H9 (cell line): Measurements from ENCODE around the gene PTBP3. TPM values are rescaled to one million over a fixed set of nuclear protein-coding genes. Genes with fewer than 3 reads are reported as not detected.

Experiments
- DNase-seq: peaks from one replicate; pipeline ENCODE4 v3.0.0-alpha.2; 2017
- H2AFZ ChIP-seq: one replicate; pipeline ENCODE4 v1.6.1; 2013; ENCODE audit warnings: mild to moderate bottlenecking, low read length, control low read depth, moderate library complexity
- H2AK5ac ChIP-seq: 2 replicates; pipeline ENCODE4 v1.6.1; 2013; ENCODE audit warnings: low read length, control low read depth, mixed read lengths; ENCODE audit not compliant: insufficient read length
- H2BK120ac ChIP-seq: one replicate; pipeline ENCODE4 v1.6.1; 2013; ENCODE audit warnings: low read depth, mild to moderate bottlenecking, low read length, control low read depth, inconsistent platforms; ENCODE audit not compliant: poor library complexity, severe bottlenecking
- H2BK12ac ChIP-seq: 2 replicates; pipeline ENCODE4 v1.6.1; 2013; ENCODE audit warnings: low read length, control low read depth, mixed read lengths, low read depth; ENCODE audit not compliant: insufficient read length
- H2BK15ac ChIP-seq: 2 replicates; pipeline ENCODE4 v1.6.1; 2013; ENCODE audit warnings: low read depth, low read length, control low read depth
- H2BK20ac ChIP-seq: one replicate; pipeline ENCODE4 v1.6.1; 2013; ENCODE audit warnings: low read depth, mild to moderate bottlenecking, low read length, control low read depth, inconsistent platforms; ENCODE audit not compliant: poor library complexity, severe bottlenecking
- H2BK5ac ChIP-seq: 2 replicates; pipeline ENCODE4 v1.6.1; 2013; ENCODE audit warnings: low read length, control low read depth, mixed read lengths; ENCODE audit not compliant: insufficient read length
- H3K14ac ChIP-seq: 2 replicates; pipeline ENCODE4 v1.6.1; 2013; ENCODE audit warnings: low read length, control low read depth; ENCODE audit not compliant: insufficient read depth
- H3K18ac ChIP-seq: 2 replicates; pipeline ENCODE4 v1.6.1; 2013; ENCODE audit warnings: low read depth, mild to moderate bottlenecking, mixed read lengths, low read length, control low read depth; ENCODE audit not compliant: insufficient read length
- H3K23ac ChIP-seq: 2 replicates; pipeline ENCODE4 v1.6.1; 2013; ENCODE audit warnings: low read length, control low read depth, mixed read lengths, low read depth; ENCODE audit not compliant: insufficient read length
- H3K23me2 ChIP-seq: 2 replicates; pipeline ENCODE4 v1.6.1; 2013; ENCODE audit warnings: low read depth, mild to moderate bottlenecking, mixed read lengths, low read length, control low read depth; ENCODE audit not compliant: insufficient read length, poor library complexity, severe bottlenecking
- H3K27ac ChIP-seq: 2 replicates; pipeline ENCODE4 v1.5.1; 2013; ENCODE audit warnings: low read length, control low read depth, mixed read lengths, low read depth; ENCODE audit not compliant: insufficient read length
- H3K27me3 ChIP-seq: 2 replicates; pipeline ENCODE4 v1.6.1; 2013; ENCODE audit warnings: low read length, control low read depth, inconsistent platforms; ENCODE audit not compliant: insufficient read depth
- H3K4ac ChIP-seq: 2 replicates; pipeline ENCODE4 v1.6.1; 2013; ENCODE audit warnings: low read depth, mild to moderate bottlenecking, control low read depth, inconsistent platforms, low read length, moderate library complexity
- H3K4me1 ChIP-seq: 2 replicates; pipeline ENCODE4 v1.6.1; 2013; ENCODE audit warnings: low read length, control low read depth, inconsistent platforms; ENCODE audit not compliant: insufficient read depth
- H3K4me2 ChIP-seq: 2 replicates; pipeline ENCODE4 v1.6.1; 2013; ENCODE audit warnings: low read length, control low read depth, mixed read lengths; ENCODE audit not compliant: insufficient read length, insufficient read depth
- H3K56ac ChIP-seq: 2 replicates; pipeline ENCODE4 v1.6.1; 2013; ENCODE audit warnings: low read depth, mild to moderate bottlenecking, mixed read lengths, low read length, control low read depth; ENCODE audit not compliant: insufficient read length
- H3K79me1 ChIP-seq: 2 replicates; pipeline ENCODE4 v1.6.1; 2013; ENCODE audit warnings: low read depth, mild to moderate bottlenecking, moderate library complexity, low read length, control low read depth, inconsistent platforms; ENCODE audit not compliant: insufficient read depth, poor library complexity, severe bottlenecking
- H3K79me2 ChIP-seq: 2 replicates; pipeline ENCODE4 v1.6.1; 2013; ENCODE audit warnings: low read length, control low read depth, inconsistent platforms; ENCODE audit not compliant: insufficient read depth
- H3K9ac ChIP-seq: 2 replicates; pipeline ENCODE4 v1.6.1; 2013; ENCODE audit warnings: low read length, control low read depth, mixed read lengths; ENCODE audit not compliant: insufficient read length; ENCODE audit errors: extremely low read depth
- H3K9me3 ChIP-seq: one replicate; pipeline ENCODE4 v1.6.1; 2013; ENCODE audit warnings: low read depth, low read length, inconsistent platforms; ENCODE audit not compliant: control insufficient read depth
- H3T11ph ChIP-seq: one replicate; pipeline ENCODE4 v1.6.1; 2013; ENCODE audit warnings: mild to moderate bottlenecking, low read length, control low read depth, inconsistent platforms
- H4K20me1 ChIP-seq: one replicate; pipeline ENCODE4 v1.6.1; 2013; ENCODE audit not compliant: control insufficient read depth, insufficient read length, insufficient read depth
- H4K5ac ChIP-seq: 2 replicates; pipeline ENCODE4 v1.6.1; 2013; ENCODE audit warnings: low read depth, mild to moderate bottlenecking, mixed read lengths, low read length, control low read depth; ENCODE audit not compliant: insufficient read length
- H4K8ac ChIP-seq: replicated peaks from 2 replicates; pipeline ENCODE4 v1.6.1; 2013; ENCODE audit warnings: low read length, control low read depth, mixed read lengths, low read depth; ENCODE audit not compliant: insufficient read length
- H4K91ac ChIP-seq: 2 replicates; pipeline ENCODE4 v1.6.1; 2013; ENCODE audit warnings: low read depth, mild to moderate bottlenecking, moderate library complexity, mixed read lengths, low read length, control low read depth; ENCODE audit not compliant: insufficient read length
- H3K27ac Mint-ChIP-seq, 3 experiments: 2 replicates in 2 of 3; 3 replicates in 1 of 3; pipeline ENCODE4 v1.8.0; 2020 to 2021; ENCODE audit warnings: mixed read lengths in 3 of 3, mild to moderate bottlenecking in 1 of 3, moderate library complexity in 1 of 3
- H3K27me3 Mint-ChIP-seq: 2 replicates; pipeline ENCODE4 v1.8.0; 2021; ENCODE audit warnings: low read depth, mild to moderate bottlenecking, moderate library complexity, mixed read lengths
- H3K36me3 Mint-ChIP-seq, 3 experiments: 2 replicates in 2 of 3; 3 replicates in 1 of 3; pipeline ENCODE4 v1.8.0; 2020 to 2021; ENCODE audit warnings: low read depth in 3 of 3, mixed read lengths in 3 of 3; ENCODE audit not compliant: insufficient read depth in 1 of 3
- H3K4me1 Mint-ChIP-seq, 2 experiments: 2 replicates each; pipeline ENCODE4 v1.8.0; 2020; ENCODE audit warnings: mixed read lengths in 2 of 2
- H3K4me3 Mint-ChIP-seq, 2 experiments: 2 replicates in 1 of 2; 3 replicates in 1 of 2; pipeline ENCODE4 v1.8.0; 2020 to 2021; ENCODE audit warnings: mild to moderate bottlenecking in 2 of 2, mixed read lengths in 2 of 2, moderate library complexity in 1 of 2
- H3K9me3 Mint-ChIP-seq, 2 experiments: 2 replicates in 1 of 2; 3 replicates in 1 of 2; pipeline ENCODE4 v1.8.0; 2020; ENCODE audit warnings: mild to moderate bottlenecking in 2 of 2, mixed read lengths in 2 of 2, moderate library complexity in 1 of 2
- WGBS: extraction: QIAGEN DNeasy Blood & Tissue Kit; methylation state at CpG from one replicate; pipeline ENCODE4 v1.1.7; 2013; ENCODE audit warnings: missing lambda C conversion rate, low lambda C conversion rate, mixed read lengths; ENCODE audit not compliant: insufficient read length; ENCODE audit errors: extremely low coverage; 5-methylcytosine and 5-hydroxymethylcytosine counted together
- total RNA-seq: library from RNA; stranded (reverse); gene quantifications from 2 replicates; pipeline ENCODE4 v1.2.1, GENCODE V29; 2021
- TF ChIP-seq, protein P1 (sequence below): fragments of 200-600 bp; sonication (generic); conservative IDR thresholded peaks from 3 replicates; pipeline ENCODE4 v1.8.0; 2021; ENCODE audit warnings: antibody characterized with exemption, mild to moderate bottlenecking

Gene PTBP3
- total RNA-seq, 1 experiment from 2014 or later, result 89.5 TPM

- Histone ChIP-seq H2BK120ac (no peak overlapping the region), H4K20me1 (no peaks in the 10 kb centered on the region)
- no CpG with 5 or more reads among the region's 2 CpGs for WGBS
Observed at GRCh38 chr9:112295174-112295573, 38.2 kb downstream of the PTBP3 start.

More at GRCh38 chr9:112295174-112295573, 38.2 kb downstream of the PTBP3 start:
- no peak overlapping the region for H3K27ac Mint-ChIP-seq
- H3K27me3 ChIP-seq, result no peaks in the 10 kb centered on the region
- no peak overlapping the region for H3K4me2 ChIP-seq
- H3K4ac ChIP-seq, result no peak overlapping the region
- H4K91ac ChIP-seq, result no peak overlapping the region
- H3K79me2 ChIP-seq, result peaks cover 3% of the 10 kb centered on the region; the same call in 1 of the 2 replicates
- no peak overlapping the region for H3K23ac ChIP-seq
- no peaks in the 10 kb centered on the region for H3K9me3 ChIP-seq
- H3K56ac ChIP-seq, result no peak overlapping the region
- no peak overlapping the region for H3T11ph ChIP-seq
- DNase-seq, result no peak
- H2BK20ac ChIP-seq, result no peak overlapping the region
- TF ChIP-seq, protein P1, sequence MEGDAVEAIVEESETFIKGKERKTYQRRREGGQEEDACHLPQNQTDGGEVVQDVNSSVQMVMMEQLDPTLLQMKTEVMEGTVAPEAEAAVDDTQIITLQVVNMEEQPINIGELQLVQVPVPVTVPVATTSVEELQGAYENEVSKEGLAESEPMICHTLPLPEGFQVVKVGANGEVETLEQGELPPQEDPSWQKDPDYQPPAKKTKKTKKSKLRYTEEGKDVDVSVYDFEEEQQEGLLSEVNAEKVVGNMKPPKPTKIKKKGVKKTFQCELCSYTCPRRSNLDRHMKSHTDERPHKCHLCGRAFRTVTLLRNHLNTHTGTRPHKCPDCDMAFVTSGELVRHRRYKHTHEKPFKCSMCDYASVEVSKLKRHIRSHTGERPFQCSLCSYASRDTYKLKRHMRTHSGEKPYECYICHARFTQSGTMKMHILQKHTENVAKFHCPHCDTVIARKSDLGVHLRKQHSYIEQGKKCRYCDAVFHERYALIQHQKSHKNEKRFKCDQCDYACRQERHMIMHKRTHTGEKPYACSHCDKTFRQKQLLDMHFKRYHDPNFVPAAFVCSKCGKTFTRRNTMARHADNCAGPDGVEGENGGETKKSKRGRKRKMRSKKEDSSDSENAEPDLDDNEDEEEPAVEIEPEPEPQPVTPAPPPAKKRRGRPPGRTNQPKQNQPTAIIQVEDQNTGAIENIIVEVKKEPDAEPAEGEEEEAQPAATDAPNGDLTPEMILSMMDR, result no peak
- peaks cover 6 to 23% (median 13%) of the 10 kb centered on the region in 3 experiments; a peak in 5 of 7 replicates for H3K36me3 Mint-ChIP-seq
- H3K9ac ChIP-seq, result no peak overlapping the region
- H2AK5ac ChIP-seq, result no peak overlapping the region
- peaks cover 16 to 18% of the 10 kb centered on the region in 2 experiments; a peak in 3 of 4 replicates for H3K4me1 Mint-ChIP-seq
- peaks cover 1% of the 10 kb centered on the region for H3K79me1 ChIP-seq
- no peaks in the 10 kb centered on the region for H3K23me2 ChIP-seq
- no peak overlapping the region for H2AFZ ChIP-seq
- H4K8ac ChIP-seq, result no peak overlapping the region
- no peak overlapping the region for H2BK15ac ChIP-seq
- H2BK12ac ChIP-seq, result no peak overlapping the region
- H3K4me3 Mint-ChIP-seq, result no peak overlapping the region
- no peaks in the 10 kb centered on the region; a peak in 1 of 5 replicates for H3K9me3 Mint-ChIP-seq
- no peaks in the 10 kb centered on the region for H3K4me1 ChIP-seq
- no peak overlapping the region for H4K5ac ChIP-seq
- H2BK5ac ChIP-seq, result no peak overlapping the region
- H3K14ac ChIP-seq, result no peak overlapping the region
- H3K27me3 Mint-ChIP-seq, result no peaks in the 10 kb centered on the region
- H3K18ac ChIP-seq, result no peak overlapping the region
- H3K27ac ChIP-seq, result no peak overlapping the region
